ENCODE results near the gene CMC2. TPM values are rescaled to one million over a fixed set of nuclear protein-coding genes. Genes with fewer than 3 reads are reported as not detected.

Gene CMC2
- total and polyA plus RNA-seq, 10 donors = 28.6 to 104 (median 54.8) TPM

DNA sequence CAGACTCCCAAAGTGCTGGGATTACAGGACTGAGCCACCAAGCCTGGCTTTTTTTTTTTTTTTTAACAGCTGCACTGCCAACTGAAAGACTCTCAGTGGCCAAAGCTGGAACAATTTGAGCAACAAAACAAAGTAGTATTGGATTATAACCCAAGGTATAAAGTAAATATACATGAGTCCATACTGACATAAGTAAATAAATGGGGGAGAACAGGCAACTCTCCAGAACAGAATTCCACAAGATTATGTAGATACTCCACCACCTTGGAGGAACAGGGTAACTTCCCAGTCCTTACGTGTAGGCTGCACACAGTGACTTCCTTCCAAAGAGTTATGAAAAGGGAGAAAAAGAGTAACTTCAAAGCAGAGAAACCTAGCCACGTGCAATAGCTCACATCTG, 15.7 kb downstream of the CMC2 start:
- H3K27ac ChIP-seq = no peak overlapping the region
- TF ChIP-seq POLR2A (IDR thresholded peaks at IDR 0.05) (no peak), POLR2AphosphoS5 (IDR thresholded peaks at IDR 0.05) (no peak)
- TF ChIP-seq, protein P1, sequence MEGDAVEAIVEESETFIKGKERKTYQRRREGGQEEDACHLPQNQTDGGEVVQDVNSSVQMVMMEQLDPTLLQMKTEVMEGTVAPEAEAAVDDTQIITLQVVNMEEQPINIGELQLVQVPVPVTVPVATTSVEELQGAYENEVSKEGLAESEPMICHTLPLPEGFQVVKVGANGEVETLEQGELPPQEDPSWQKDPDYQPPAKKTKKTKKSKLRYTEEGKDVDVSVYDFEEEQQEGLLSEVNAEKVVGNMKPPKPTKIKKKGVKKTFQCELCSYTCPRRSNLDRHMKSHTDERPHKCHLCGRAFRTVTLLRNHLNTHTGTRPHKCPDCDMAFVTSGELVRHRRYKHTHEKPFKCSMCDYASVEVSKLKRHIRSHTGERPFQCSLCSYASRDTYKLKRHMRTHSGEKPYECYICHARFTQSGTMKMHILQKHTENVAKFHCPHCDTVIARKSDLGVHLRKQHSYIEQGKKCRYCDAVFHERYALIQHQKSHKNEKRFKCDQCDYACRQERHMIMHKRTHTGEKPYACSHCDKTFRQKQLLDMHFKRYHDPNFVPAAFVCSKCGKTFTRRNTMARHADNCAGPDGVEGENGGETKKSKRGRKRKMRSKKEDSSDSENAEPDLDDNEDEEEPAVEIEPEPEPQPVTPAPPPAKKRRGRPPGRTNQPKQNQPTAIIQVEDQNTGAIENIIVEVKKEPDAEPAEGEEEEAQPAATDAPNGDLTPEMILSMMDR (IDR thresholded peaks at IDR 0.05 in 8 of 11, conservative IDR thresholded peaks at IDR 0.05 in 3 of 11) = no peak
- H3K4me1 ChIP-seq = peaks cover 0 to 13% (median 0%) of the 10 kb centered on the region in 6 donors
- H3K4me3 ChIP-seq = no peak overlapping the region
- no peaks in the 10 kb centered on the region for H3K27me3 ChIP-seq (replicated peaks in 1 of 7)
- no peaks in the 10 kb centered on the region for H3K9me3 ChIP-seq
- peaks cover 0 to 49% (median 6%) of the 10 kb centered on the region in 6 donors for H3K36me3 ChIP-seq
- intact Hi-C loops (cut with DNase I; ENCODE audit: low total_unique reads) = no loop called here
- no peak for DNase-seq
- WGBS, 5 donors = 60 to 96% (median 86%) methylated on average over 2 of the region's 2 CpGs

DNA sequence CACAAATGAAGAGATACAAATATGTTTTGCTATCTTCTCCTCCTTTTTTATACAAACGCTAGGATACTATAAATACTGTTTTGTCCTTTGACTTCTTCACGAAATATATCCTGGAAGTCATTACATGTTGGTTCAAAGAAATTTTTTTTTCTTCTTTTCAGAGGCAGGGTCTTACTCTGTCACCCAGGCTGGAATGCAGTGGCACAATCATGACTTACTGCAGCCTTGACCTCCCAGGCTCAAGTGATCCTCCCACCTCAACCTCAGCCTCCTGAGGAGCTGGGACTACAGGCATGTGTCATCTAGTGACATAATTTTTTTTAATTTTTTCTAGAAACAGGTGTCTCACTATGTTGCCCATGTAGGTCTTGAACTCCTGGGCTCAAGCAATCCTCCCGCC, 16.1 kb downstream of the CMC2 start:
- no peak for DNase-seq
- TF ChIP-seq POLR2AphosphoS5 (IDR thresholded peaks at IDR 0.05) (no peak), POLR2A (IDR thresholded peaks at IDR 0.05) (no peak)
- TF ChIP-seq, protein P1 (IDR thresholded peaks at IDR 0.05 in 8 of 11, conservative IDR thresholded peaks at IDR 0.05 in 3 of 11) = no peak
- Histone ChIP-seq H3K4me3 (no peak overlapping the region), H3K27me3 (replicated peaks in 1 of 7) (no peaks in the 10 kb centered on the region), H3K4me1 (peaks cover 0 to 9% (median 0%) of the 10 kb centered on the region in 6 donors), H3K27ac (no peak overlapping the region), H3K36me3 (peaks cover 0 to 49% (median 6%) of the 10 kb centered on the region in 6 donors), H3K9me3 (no peaks in the 10 kb centered on the region)
- 92 to 99% (median 97%) methylated on average over 3 of the region's 3 CpGs for WGBS, 5 donors
- intact Hi-C loops (cut with DNase I; ENCODE audit: low total_unique reads) = no loop called here

DNA sequence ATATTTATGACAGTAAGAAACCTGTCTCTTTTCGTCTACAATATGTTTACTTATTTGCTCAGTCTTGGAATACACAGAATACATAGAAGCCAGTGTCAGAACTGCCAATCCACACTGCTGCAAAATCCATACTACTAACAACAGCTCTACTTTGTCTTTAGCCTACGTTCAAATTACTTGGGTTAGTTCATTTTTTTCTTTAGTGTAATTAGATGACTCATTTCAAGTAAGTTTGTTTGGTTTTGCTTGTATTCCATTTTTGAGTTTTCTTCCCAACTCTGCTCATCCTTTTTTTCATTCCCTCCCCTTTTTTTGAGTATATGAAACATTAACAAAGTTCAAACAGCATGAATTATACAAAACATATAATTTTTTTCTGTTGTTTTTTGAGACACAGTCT, 16.9 kb downstream of the CMC2 start:
- Histone ChIP-seq H3K9me3 (no peaks in the 10 kb centered on the region), H3K36me3 (peaks cover 0 to 41% (median 6%) of the 10 kb centered on the region in 6 donors), H3K4me3 (no peak overlapping the region), H3K27me3 (replicated peaks in 1 of 7) (no peaks in the 10 kb centered on the region), H3K27ac (no peak overlapping the region), H3K4me1 (peaks cover 0 to 7% (median 0%) of the 10 kb centered on the region in 6 donors)
- TF ChIP-seq POLR2AphosphoS5 (IDR thresholded peaks at IDR 0.05) = no peak
- TF ChIP-seq, protein P1 (IDR thresholded peaks at IDR 0.05 in 8 of 11, conservative IDR thresholded peaks at IDR 0.05 in 3 of 11) = no peak
- TF ChIP-seq POLR2A (IDR thresholded peaks at IDR 0.05) = no peak
- 43 to 50% (median 47%) methylated on average over 2 of the region's 2 CpGs for WGBS, 5 donors
- no peak for DNase-seq
- intact Hi-C loops (cut with DNase I; ENCODE audit: low total_unique reads) = no loop called here

DNA sequence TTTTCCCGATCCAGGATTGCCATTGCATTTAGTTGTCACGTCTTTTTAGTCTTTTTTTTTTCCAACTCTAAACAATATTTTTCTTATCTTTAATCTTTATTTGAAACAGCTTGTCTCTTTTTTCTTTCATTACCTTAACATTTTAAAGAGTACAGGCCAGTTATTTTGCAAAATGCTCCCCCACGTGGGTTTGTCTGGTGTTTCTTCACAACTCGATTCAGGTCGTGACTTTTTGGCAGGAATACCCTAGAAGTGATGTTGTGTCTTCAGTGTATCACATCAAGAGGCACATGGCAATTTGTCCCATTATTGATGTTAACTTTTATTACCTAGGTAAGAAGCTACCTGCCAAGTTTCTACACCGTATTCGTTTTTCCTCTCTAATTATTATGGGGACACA, 17.9 kb downstream of the CMC2 start:
- Histone ChIP-seq H3K4me1 (peaks cover 0 to 7% (median 0%) of the 10 kb centered on the region in 6 donors), H3K27me3 (replicated peaks in 1 of 7) (no peaks in the 10 kb centered on the region), H3K27ac (no peak overlapping the region), H3K9me3 (no peaks in the 10 kb centered on the region), H3K36me3 (peaks cover 0 to 38% (median 6%) of the 10 kb centered on the region in 6 donors), H3K4me3 (no peak overlapping the region)
- TF ChIP-seq POLR2A (IDR thresholded peaks at IDR 0.05) (no peak), POLR2AphosphoS5 (IDR thresholded peaks at IDR 0.05) (no peak)
- TF ChIP-seq, protein P1 (IDR thresholded peaks at IDR 0.05 in 8 of 11, conservative IDR thresholded peaks at IDR 0.05 in 3 of 11) = no peak
- WGBS, 5 donors = 74 to 79% (median 76%) methylated on average over 7 of the region's 7 CpGs
- intact Hi-C loops (cut with DNase I; ENCODE audit: low total_unique reads) = no loop called here
- DNase-seq = no peak

Data from spleen (tissue), 11 donors.